Mesenchymal stem cell (in vitro differentiated cells and primary cell): Measurements from ENCODE around the gene NUB1.

Source experiments
- DNase-seq: peaks from one replicate; pipeline ENCODE4 v3.0.0-alpha.2; 2013
- H2AFZ ChIP-seq: one replicate; pipeline ENCODE4 v1.6.1; 2013; ENCODE audit warnings: low read depth, mild to moderate bottlenecking, control low read depth, inconsistent platforms, low read length, moderate library complexity
- H2AK5ac ChIP-seq: 2 replicates; pipeline ENCODE4 v1.6.1; 2013; ENCODE audit warnings: low read length, moderate library complexity, mild to moderate bottlenecking, inconsistent platforms; ENCODE audit not compliant: severe bottlenecking
- H2BK120ac ChIP-seq: one replicate; pipeline ENCODE4 v1.6.1; 2013; ENCODE audit warnings: low read depth, mild to moderate bottlenecking, inconsistent platforms, low read length, moderate library complexity
- H2BK12ac ChIP-seq, 2 experiments: one replicate each; pipeline ENCODE4 v1.6.1; 2013; ENCODE audit warnings: inconsistent platforms in 2 of 2, low read length in 2 of 2, mild to moderate bottlenecking in 2 of 2, moderate library complexity in 2 of 2, control low read depth in 1 of 2
- H2BK15ac ChIP-seq: one replicate; pipeline ENCODE4 v1.6.1; 2013; ENCODE audit warnings: mild to moderate bottlenecking, low read depth, inconsistent platforms; ENCODE audit not compliant: poor library complexity, severe bottlenecking
- H2BK5ac ChIP-seq: 2 replicates; pipeline ENCODE4 v1.6.1; 2013; ENCODE audit warnings: low read depth, mild to moderate bottlenecking, low read length, control low read depth, inconsistent platforms; ENCODE audit not compliant: poor library complexity, severe bottlenecking
- H3K14ac ChIP-seq, 2 experiments: one replicate each; pipeline ENCODE4 v1.6.1; 2013; ENCODE audit warnings: inconsistent platforms in 2 of 2, low read length in 2 of 2, control low read depth in 1 of 2, mild to moderate bottlenecking in 1 of 2, moderate library complexity in 1 of 2
- H3K18ac ChIP-seq, 2 experiments: one replicate each; pipeline ENCODE4 v1.6.1; 2013; ENCODE audit warnings: inconsistent platforms in 2 of 2, low read length in 2 of 2, control low read depth in 1 of 2, low read depth in 1 of 2, mild to moderate bottlenecking in 1 of 2
- H3K23ac ChIP-seq, 2 experiments: one replicate each; pipeline ENCODE4 v1.6.1; 2013; ENCODE audit warnings: inconsistent platforms in 2 of 2, low read length in 2 of 2, mild to moderate bottlenecking in 2 of 2, moderate library complexity in 2 of 2, control low read depth in 1 of 2
- H3K27ac ChIP-seq: 2 replicates; pipeline ENCODE4 v1.5.1; 2013; ENCODE audit warnings: mild to moderate bottlenecking, moderate library complexity, low read length, control low read depth, inconsistent platforms; ENCODE audit not compliant: poor library complexity, severe bottlenecking
- H3K27me3 ChIP-seq, 2 experiments: 2 replicates each; pipeline versions ENCODE4 v1.6.1 to v1.7.0; 2013; ENCODE audit warnings: low read length in 2 of 2, mild to moderate bottlenecking in 2 of 2, moderate library complexity in 2 of 2, control low read depth in 1 of 2, inconsistent platforms in 1 of 2; ENCODE audit not compliant: control insufficient read depth in 1 of 2, insufficient read depth in 1 of 2
- H3K36me3 ChIP-seq, 2 experiments: 2 replicates each; pipeline versions ENCODE4 v1.6.1 to v1.7.0; 2013; ENCODE audit warnings: low read length in 2 of 2, control low read depth in 1 of 2, inconsistent platforms in 1 of 2, low read depth in 1 of 2, mild to moderate bottlenecking in 1 of 2; ENCODE audit not compliant: insufficient read depth in 2 of 2, control insufficient read depth in 1 of 2
- H3K4ac ChIP-seq, 2 experiments: one replicate each; pipeline ENCODE4 v1.6.1; 2013; ENCODE audit warnings: inconsistent platforms in 2 of 2, low read length in 2 of 2, mild to moderate bottlenecking in 2 of 2, moderate library complexity in 2 of 2, control low read depth in 1 of 2, low read depth in 1 of 2
- H3K4me1 ChIP-seq: 2 replicates; pipeline ENCODE4 v1.6.1; 2013; ENCODE audit warnings: low read depth, low read length, control low read depth; ENCODE audit not compliant: control insufficient read depth, insufficient read depth
- H3K4me2 ChIP-seq: 2 replicates; pipeline ENCODE4 v1.6.1; 2013; ENCODE audit warnings: low read length, mild to moderate bottlenecking, inconsistent platforms; ENCODE audit not compliant: poor library complexity, severe bottlenecking
- H3K4me3 ChIP-seq, 2 experiments: 2 replicates each; pipeline versions ENCODE4 v1.5.1 to v1.7.0; 2013; ENCODE audit warnings: low read length in 2 of 2, mild to moderate bottlenecking in 2 of 2, control low read depth in 1 of 2, low read depth in 1 of 2; ENCODE audit not compliant: insufficient read depth in 1 of 2
- H3K79me1 ChIP-seq: replicated peaks from 2 replicates; pipeline ENCODE4 v1.6.1; 2013; ENCODE audit warnings: mild to moderate bottlenecking, control low read depth, low read length, inconsistent platforms; ENCODE audit not compliant: poor library complexity, severe bottlenecking
- H3K9ac ChIP-seq: 2 replicates; pipeline ENCODE4 v1.7.0; 2013; ENCODE audit warnings: mild to moderate bottlenecking, low read length, moderate library complexity
- H3K9me3 ChIP-seq: 2 replicates; pipeline ENCODE4 v1.7.0; 2013; ENCODE audit warnings: mild to moderate bottlenecking, low read length; ENCODE audit not compliant: control insufficient read depth
- H4K8ac ChIP-seq: one replicate; pipeline ENCODE4 v1.6.1; 2013; ENCODE audit warnings: inconsistent platforms, mild to moderate bottlenecking, low read length, moderate library complexity
- H4K91ac ChIP-seq: one replicate; pipeline ENCODE4 v1.6.1; 2013; ENCODE audit warnings: mild to moderate bottlenecking, low read length, inconsistent platforms
- WGBS: methylation state at CpG from one replicate; pipeline ENCODE4 v1.1.7; 2013; ENCODE audit warnings: mixed read lengths; 5-methylcytosine and 5-hydroxymethylcytosine counted together

The NUB1 gene

DNA sequence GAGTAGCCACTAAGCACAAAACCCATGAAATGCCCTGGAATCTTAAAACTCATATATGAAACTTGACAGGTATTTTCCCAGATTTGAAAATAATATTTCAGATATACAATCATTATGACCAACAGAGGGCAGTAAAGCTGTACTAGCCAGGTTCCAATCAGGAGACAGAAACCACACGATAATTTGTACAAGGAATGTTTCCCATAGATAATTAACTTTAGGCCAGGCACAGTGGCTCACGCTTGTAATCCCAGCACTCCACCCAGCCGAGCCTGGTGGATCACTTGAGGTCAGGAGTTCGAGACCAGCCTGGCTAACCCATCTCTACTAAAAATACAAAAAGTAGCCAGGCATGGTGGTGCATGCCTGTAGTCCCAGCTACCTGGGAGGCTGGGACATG, 31.0 kb upstream of the NUB1 start:
- Histone ChIP-seq H4K91ac (no peak overlapping the region), H4K8ac (no peak overlapping the region), H3K27ac (no peak overlapping the region), H2BK5ac (no peak overlapping the region), H3K4me1 (peaks cover 2% of the 10 kb centered on the region), H2AK5ac (no peak overlapping the region), H2BK12ac (no peak overlapping the region), H2AFZ (no peak overlapping the region), H3K4me2 (no peak overlapping the region), H3K4me3 (no peak overlapping the region), H3K9me3 (no peaks in the 10 kb centered on the region), H3K4ac (no peak overlapping the region), H3K9ac (no peak overlapping the region), H3K27me3 (peaks cover 17 to 29% of the 10 kb centered on the region in 2 experiments), H3K23ac (no peak overlapping the region), H3K18ac (no peak overlapping the region), H3K79me1 (no peaks in the 10 kb centered on the region), H3K14ac (no peak overlapping the region), H2BK15ac (no peak overlapping the region), H3K36me3 (no peaks in the 10 kb centered on the region), H2BK120ac (no peak overlapping the region)
- DNase-seq: no peak
- 74% methylated on average over 4 of the region's 4 CpGs for WGBS

DNA sequence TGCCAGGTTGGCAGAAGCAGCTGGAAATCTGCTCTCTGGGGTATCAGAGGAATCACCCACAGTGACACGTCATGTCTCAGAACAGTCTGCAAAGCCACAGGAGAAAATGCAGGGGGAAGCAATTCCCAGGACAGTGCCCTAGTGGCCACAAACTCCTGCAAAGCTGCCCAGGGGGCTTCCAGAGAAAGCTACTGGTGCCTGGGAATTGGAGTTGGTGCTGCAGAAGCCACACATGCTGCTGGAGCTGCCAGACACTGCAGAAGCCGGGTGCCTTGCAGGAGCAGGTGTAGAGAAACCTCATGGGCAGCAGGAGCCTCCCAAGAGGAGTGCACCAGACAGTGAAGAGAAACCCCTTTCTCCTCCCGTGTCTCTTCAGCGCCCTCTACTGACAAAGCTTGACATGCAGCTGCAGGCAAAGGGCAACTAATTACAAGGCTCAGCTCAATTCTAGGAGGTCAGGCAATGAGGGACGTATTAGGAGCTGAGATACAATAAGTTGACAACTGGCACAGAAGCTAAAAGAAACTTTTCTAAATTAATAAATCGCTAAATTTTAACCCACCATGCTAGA, 30.2 kb upstream of the NUB1 start:
- Histone ChIP-seq H3K4me2 (no peak overlapping the region), H3K79me1 (no peaks in the 10 kb centered on the region), H4K8ac (no peak overlapping the region), H3K18ac (no peak overlapping the region), H3K27ac (no peak overlapping the region), H2BK5ac (no peak overlapping the region), H4K91ac (no peak overlapping the region), H3K27me3 (peaks cover 11 to 23% of the 10 kb centered on the region in 2 experiments), H2BK15ac (no peak overlapping the region), H3K4me3 (no peak overlapping the region), H3K9ac (no peak overlapping the region), H3K4me1 (peaks cover 2% of the 10 kb centered on the region), H3K4ac (no peak overlapping the region), H2AK5ac (no peak overlapping the region), H3K14ac (no peak overlapping the region), H3K9me3 (no peaks in the 10 kb centered on the region), H2BK12ac (no peak overlapping the region), H3K36me3 (no peaks in the 10 kb centered on the region), H2AFZ (no peak overlapping the region), H2BK120ac (no peak overlapping the region), H3K23ac (no peak overlapping the region)
- WGBS: 80% methylated on average over 5 of the region's 6 CpGs
- no peak for DNase-seq

DNA sequence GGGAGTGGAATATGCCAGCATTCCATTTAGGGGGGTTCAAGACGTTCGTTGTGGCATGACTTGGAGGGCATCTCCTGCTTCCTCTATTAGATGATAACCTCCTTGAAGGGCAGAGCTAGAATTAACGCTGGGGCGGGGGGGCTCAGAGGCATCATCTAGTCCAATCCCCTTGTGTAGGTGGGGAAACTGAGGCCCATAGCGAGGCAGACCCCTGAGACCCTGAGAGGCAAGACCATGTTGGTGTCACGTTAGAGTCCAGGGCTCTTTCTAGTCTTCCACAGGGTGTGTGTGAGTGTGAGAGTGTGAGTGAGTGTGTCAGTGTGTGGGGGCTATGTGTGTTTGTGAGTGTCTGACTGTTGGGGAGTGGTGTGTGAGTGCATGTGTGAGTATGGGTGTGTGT, 29.3 kb upstream of the NUB1 start:
- Histone ChIP-seq H2AFZ (no peak overlapping the region), H3K36me3 (no peaks in the 10 kb centered on the region), H3K79me1 (no peaks in the 10 kb centered on the region), H3K9me3 (no peaks in the 10 kb centered on the region), H4K8ac (no peak overlapping the region), H3K14ac (no peak overlapping the region), H2BK15ac (no peak overlapping the region), H3K4me3 (no peak overlapping the region), H3K27me3 (peaks cover 4 to 13% of the 10 kb centered on the region in 2 experiments), H3K23ac (no peak overlapping the region), H3K27ac (no peak overlapping the region), H4K91ac (no peak overlapping the region), H2BK120ac (no peak overlapping the region), H3K18ac (no peak overlapping the region), H3K4me2 (no peak overlapping the region), H2BK12ac (no peak overlapping the region), H2BK5ac (no peak overlapping the region), H3K4me1 (peaks cover 2% of the 10 kb centered on the region), H2AK5ac (no peak overlapping the region), H3K9ac (no peak overlapping the region), H3K4ac (no peak overlapping the region)
- DNase-seq: no peak
- WGBS: 94% methylated on average over 6 of the region's 6 CpGs

DNA sequence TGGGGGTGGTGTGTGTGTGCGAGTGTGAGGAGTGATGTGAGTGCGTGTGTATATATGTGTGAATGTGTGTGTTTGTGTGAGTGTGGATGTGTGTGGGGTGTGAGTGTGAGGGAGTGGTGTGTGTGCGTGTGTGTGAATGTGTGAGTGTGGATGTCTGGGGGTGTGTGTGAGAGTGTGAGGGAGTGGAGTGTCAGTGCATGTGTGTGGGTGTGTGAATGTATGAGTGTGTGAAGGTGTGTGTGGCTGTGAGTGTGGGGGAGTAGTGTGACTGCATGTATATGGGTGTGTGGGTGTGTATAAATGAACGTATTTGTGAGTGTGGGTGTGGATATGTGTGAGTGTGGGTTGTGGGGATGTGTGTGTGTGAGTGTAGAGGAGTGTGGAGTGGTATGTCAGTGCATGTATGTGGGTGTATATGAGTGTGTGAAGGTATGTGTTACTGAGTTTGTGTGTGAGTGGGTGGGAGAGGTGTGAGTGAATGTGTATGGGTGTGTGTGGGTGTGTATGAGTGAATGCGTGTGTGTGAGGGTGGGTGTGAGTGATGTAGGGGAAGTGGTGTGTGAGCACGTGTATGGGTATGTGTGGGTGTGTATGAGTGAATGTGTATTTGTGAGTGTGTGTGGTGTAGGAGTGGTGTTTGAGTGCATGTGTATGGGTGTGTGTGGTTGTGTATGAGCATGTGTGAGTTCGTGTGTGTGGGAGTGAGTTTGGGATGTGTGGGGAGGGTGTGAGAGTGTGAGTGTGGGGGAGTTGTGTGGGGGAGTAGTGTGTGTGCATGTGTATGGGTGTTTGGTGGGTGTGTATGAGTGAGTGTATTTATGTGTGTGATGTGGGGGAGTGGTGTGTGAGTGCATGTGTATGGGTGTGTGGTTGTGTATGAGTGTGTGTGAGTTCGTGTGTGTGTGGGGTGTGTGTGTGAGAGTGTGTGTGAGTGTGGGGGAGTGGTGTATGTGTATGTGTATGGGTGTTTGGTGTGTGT, 28.5 kb upstream of the NUB1 start:
- no peak overlapping the region for H2BK5ac ChIP-seq
- peak overlapping the region; percentile 45 for H4K91ac ChIP-seq
- H3K4me2 ChIP-seq: no peak overlapping the region
- WGBS: 78% methylated on average over 8 of the region's 8 CpGs
- H3K79me1 ChIP-seq: no peaks in the 10 kb centered on the region
- DNase-seq: no peak
- H4K8ac ChIP-seq: peak overlapping the region; percentile 35
- H3K4me3 ChIP-seq: peak overlapping the region in 1 of 2 experiments; percentile 22
- no peak overlapping the region for H3K18ac ChIP-seq
- no peak overlapping the region for H2BK12ac ChIP-seq
- H3K36me3 ChIP-seq: no peaks in the 10 kb centered on the region
- H2BK120ac ChIP-seq: no peak overlapping the region
- H2AFZ ChIP-seq: no peak overlapping the region
- peak overlapping the region in 1 of 2 experiments; percentile 44 for H3K14ac ChIP-seq
- peaks cover 0 to 8% of the 10 kb centered on the region in 2 experiments for H3K27me3 ChIP-seq
- no peak overlapping the region for H2BK15ac ChIP-seq
- H3K27ac ChIP-seq: no peak overlapping the region
- no peaks in the 10 kb centered on the region for H3K9me3 ChIP-seq
- H2AK5ac ChIP-seq: no peak overlapping the region
- H3K9ac ChIP-seq: no peak overlapping the region
- H3K4ac ChIP-seq: peak overlapping the region in 1 of 2 experiments; percentile 24
- H3K23ac ChIP-seq: no peak overlapping the region
- peaks cover 2% of the 10 kb centered on the region for H3K4me1 ChIP-seq
